Skeletal muscle tissue (tissue), 4 donors: ENCODE measurements around the gene FGF2. TPM values are rescaled to one million over a fixed set of nuclear protein-coding genes. Genes with fewer than 3 reads are reported as not detected.
"Not testable (repeated sequence)": the region's sequence is repeated elsewhere in the genome, so short reads cannot be mapped to it uniquely, and the experiment has no call there.

Experiments
- H3K27ac ChIP-seq: one replicate; pipeline ENCODE4 v1.7.0; 2013; ENCODE audit warnings: mild to moderate bottlenecking, low read depth, low read length, inconsistent platforms
- H3K27me3 ChIP-seq, 3 donors: one replicate each; pipeline ENCODE4 v1.7.0; 2013; ENCODE audit warnings: low read length in 3 of 3; ENCODE audit not compliant: control insufficient read depth in 3 of 3, insufficient read depth in 3 of 3
- H3K36me3 ChIP-seq, 3 donors: one replicate each; pipeline ENCODE4 v1.7.0; 2013; ENCODE audit warnings: low read length in 3 of 3; ENCODE audit not compliant: control insufficient read depth in 3 of 3, insufficient read depth in 3 of 3
- H3K4me1 ChIP-seq, 3 donors: one replicate each; pipeline ENCODE4 v1.7.0; 2013; ENCODE audit warnings: low read length in 3 of 3, mild to moderate bottlenecking in 3 of 3; ENCODE audit not compliant: control insufficient read depth in 3 of 3, insufficient read depth in 3 of 3
- H3K4me3 ChIP-seq, 3 donors: one replicate each; pipeline ENCODE4 v1.7.0; 2013; ENCODE audit warnings: low read length in 3 of 3
- H3K9ac ChIP-seq, 3 donors: one replicate each; pipeline ENCODE4 v1.7.0; 2013; ENCODE audit warnings: low read length in 3 of 3, mild to moderate bottlenecking in 3 of 3, moderate library complexity in 2 of 3, low read depth in 1 of 3
- H3K9me3 ChIP-seq, 3 donors: one replicate each; pipeline ENCODE4 v1.7.0; 2013; ENCODE audit warnings: low read length in 3 of 3; ENCODE audit not compliant: control insufficient read depth in 3 of 3
- total RNA-seq: library from RNA; depleted of rRNA; stranded (reverse); fragments of >200 nt; gene quantifications from one replicate; pipeline ENCODE4 v1.2.3, GENCODE V29; 2014
- donor health status: Osteomylitis.

FGF2 gene
- 8.4 TPM for total RNA-seq

- Histone ChIP-seq H3K36me3 (no peaks in the 10 kb centered on the region), H3K27ac (peak within 1 kb of the TSS; percentile 34), H3K4me1 (peaks cover 2 to 9% (median 8%) of the 10 kb centered on the region in 3 donors), H3K4me3 (peak within 1 kb of the TSS; percentile 75 to 79 (median 75)), H3K27me3 (peaks cover 12 to 23% (median 20%) of the 10 kb centered on the region in 3 donors), H3K9ac (peak within 1 kb of the TSS; percentile 35 to 73 (median 59)), H3K9me3 (no peaks in the 10 kb centered on the region)
Measured at GRCh38 chr4:122826553-122827257, at the start of gene FGF2. Gene FGF2 (plus strand): TSS chr4:122826831. CDS start chr4:122827175, 344 bp downstream.

DNA sequence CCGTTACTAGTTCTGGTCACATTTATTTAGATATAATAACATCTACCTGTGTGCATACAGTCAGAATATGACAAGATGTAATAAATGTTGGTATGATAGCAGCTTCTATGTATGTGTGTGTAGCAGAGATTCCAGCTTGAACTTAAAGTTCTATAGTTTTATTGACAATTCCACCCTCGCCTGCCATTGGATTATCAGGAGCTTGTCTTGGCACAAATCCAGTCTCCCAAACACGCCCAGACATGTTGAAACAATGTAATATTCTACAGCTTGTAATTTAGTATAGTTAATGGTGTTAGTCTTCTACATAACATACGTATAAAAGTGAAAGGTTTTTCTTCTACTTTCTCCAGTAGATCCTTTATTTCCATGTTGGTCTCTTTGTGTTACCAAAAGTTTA is 49.7 kb upstream of the FGF2 start:
- Histone ChIP-seq H3K27ac (no peak overlapping the region), H3K9ac (no peak overlapping the region), H3K4me1 (no peaks in the 10 kb centered on the region), H3K9me3 (no peaks in the 10 kb centered on the region), H3K36me3 (no peaks in the 10 kb centered on the region), H3K27me3 (no peaks in the 10 kb centered on the region), H3K4me3 (no peak overlapping the region)

DNA sequence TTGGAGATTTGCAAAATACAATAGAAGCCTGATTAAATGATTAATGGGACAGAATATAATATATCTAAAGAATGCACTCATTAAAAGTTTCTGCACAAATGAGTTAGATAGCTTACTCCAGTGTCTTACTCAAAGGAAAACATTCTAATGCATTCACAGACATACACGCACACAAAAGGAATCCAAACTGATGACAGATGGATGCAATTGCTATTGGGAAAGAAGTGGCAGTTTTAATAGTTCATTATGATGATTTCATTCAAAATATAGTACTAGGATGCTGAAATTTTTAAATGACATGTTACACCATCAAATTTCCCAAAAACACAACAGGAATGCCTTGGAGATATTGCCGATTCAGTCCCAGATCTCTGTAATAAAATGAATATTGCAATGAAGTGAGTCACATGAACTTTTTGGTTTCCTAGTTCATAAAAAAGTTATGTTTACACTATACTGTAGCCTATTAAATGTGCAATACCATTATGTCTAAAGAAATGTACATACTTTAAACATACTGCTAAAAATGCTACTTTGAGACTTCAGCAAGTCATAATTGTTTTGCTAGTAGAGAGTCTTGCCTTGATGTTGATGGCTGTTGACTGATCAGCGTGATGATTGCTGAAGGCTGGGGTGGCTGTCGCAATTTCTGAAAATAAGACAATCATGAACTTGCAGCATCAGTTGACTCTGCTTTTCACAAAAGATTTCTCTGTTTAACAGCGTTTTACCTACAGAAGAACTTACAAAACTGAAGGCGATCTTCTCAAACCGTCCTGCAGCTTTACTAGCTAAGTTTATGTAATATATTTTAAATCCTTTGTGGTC is 48.6 kb upstream of the FGF2 start:
- no peak overlapping the region for H3K9ac ChIP-seq

GRCh38 chr4:122781486-122781885 is 45.1 kb upstream of the FGF2 start:
- no peaks in the 10 kb centered on the region for H3K36me3 ChIP-seq
- peaks cover 6 to 8% (median 8%) of the 10 kb centered on the region in 3 donors for H3K4me1 ChIP-seq
- no peak overlapping the region for H3K27ac ChIP-seq
- no peaks in the 10 kb centered on the region for H3K27me3 ChIP-seq
- H3K9me3 ChIP-seq, result no peaks in the 10 kb centered on the region
- H3K9ac ChIP-seq, result no peak overlapping the region
- H3K4me3 ChIP-seq, result no peak overlapping the region

More for the DNA sequence above, 48.6 kb upstream of the FGF2 start:
- Histone ChIP-seq H3K4me1 (peaks cover 0 to under 1% (median 0%) of the 10 kb centered on the region in 3 donors), H3K27ac (no peak overlapping the region), H3K36me3 (no peaks in the 10 kb centered on the region), H3K4me3 (no peak overlapping the region), H3K9me3 (no peaks in the 10 kb centered on the region), H3K27me3 (no peaks in the 10 kb centered on the region)

DNA sequence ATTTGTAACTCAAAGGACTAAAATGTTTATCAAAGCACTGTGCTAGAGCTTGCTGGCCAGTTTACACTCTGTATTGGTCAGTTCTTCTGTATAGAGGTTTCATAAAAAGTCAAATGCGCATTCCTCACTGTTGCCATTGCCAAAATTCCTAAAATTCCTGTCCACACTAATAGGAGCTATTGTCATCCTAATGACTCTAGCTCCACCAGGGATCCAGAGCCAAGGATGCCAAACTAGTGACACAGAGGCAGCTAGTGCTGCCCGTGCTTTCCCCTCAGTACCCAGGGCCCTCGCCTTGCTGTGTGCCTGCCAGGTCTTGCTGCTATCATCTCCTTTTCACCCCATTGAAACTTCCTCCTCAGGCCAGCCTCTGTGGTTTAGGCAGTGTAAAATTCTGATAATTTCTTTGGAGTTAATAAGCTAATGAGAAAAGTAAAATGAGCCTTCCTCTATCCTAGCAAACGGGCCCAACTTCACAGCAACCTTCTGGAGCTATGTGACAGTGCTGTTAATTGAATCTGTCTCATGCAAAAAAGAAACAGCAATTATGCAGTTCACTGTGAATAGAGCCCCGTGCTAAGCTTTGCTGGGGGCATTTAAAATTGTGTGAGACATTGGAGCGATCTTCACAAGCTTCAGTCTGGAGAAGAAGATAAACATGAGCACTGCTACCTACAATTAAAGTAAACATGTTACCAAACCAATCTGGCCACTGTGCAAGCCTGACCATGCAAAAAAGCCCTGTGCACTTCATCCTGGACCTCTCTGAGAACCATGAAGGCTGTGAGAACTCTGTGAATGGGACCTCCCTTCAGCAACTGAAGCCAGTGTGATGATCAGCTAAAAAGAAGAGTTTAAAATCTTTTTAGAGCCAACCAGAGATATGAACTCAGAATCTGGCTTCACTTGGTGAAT is 43.1 kb upstream of the FGF2 start:
- no peaks in the 10 kb centered on the region for H3K9me3 ChIP-seq
- H3K4me1 ChIP-seq, result peaks cover 6 to 8% (median 8%) of the 10 kb centered on the region in 3 donors
- no peaks in the 10 kb centered on the region for H3K36me3 ChIP-seq
- H3K27me3 ChIP-seq, result no peaks in the 10 kb centered on the region
- no peak overlapping the region for H3K27ac ChIP-seq
- no peak overlapping the region for H3K9ac ChIP-seq
- peak overlapping the region in 1 of 3 donors; percentile 48 for H3K4me3 ChIP-seq

GRCh38 chr4:122784261-122784660 is 42.4 kb upstream of the FGF2 start:
- H3K9me3 ChIP-seq, result no peaks in the 10 kb centered on the region
- H3K27me3 ChIP-seq, result no peaks in the 10 kb centered on the region
- no peak overlapping the region for H3K27ac ChIP-seq
- H3K4me1 ChIP-seq, result peaks cover 6 to 8% (median 8%) of the 10 kb centered on the region in 3 donors
- no peak overlapping the region for H3K9ac ChIP-seq
- H3K36me3 ChIP-seq, result no peaks in the 10 kb centered on the region
- H3K4me3 ChIP-seq, result no peak overlapping the region

- Histone ChIP-seq H3K27ac (no peak overlapping the region), H3K4me3 (no peak overlapping the region), H3K9me3 (no peaks in the 10 kb centered on the region), H3K27me3 (no peaks in the 10 kb centered on the region), H3K9ac (no peak overlapping the region), H3K4me1 (peaks cover 6 to 8% (median 8%) of the 10 kb centered on the region in 3 donors), H3K36me3 (no peaks in the 10 kb centered on the region)
Measured at GRCh38 chr4:122785099-122785498, 41.5 kb upstream of the FGF2 start.

DNA sequence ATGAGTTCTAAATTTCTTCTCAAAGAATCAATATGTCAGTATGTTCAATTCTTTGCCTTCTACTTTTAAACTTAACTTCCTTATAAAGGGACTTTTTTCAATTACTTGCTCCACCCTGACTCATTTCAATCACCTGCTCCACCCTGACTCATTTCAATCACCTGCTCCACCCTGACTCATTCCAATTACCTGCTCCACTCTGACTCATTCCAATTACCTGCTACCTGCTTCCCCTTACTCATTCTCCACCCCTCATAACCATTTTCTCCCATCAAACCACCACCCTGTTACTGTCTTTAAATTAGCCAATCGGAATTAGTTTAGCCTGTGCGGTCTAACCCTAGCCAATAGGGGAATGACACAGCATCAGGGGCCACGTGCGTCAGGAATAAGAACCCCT is 40.3 kb upstream of the FGF2 start:
- not testable (repeated sequence) for H3K27ac ChIP-seq, H3K9ac ChIP-seq, H3K27me3 ChIP-seq, H3K4me1 ChIP-seq, H3K9me3 ChIP-seq, H3K4me3 ChIP-seq, H3K36me3 ChIP-seq

DNA sequence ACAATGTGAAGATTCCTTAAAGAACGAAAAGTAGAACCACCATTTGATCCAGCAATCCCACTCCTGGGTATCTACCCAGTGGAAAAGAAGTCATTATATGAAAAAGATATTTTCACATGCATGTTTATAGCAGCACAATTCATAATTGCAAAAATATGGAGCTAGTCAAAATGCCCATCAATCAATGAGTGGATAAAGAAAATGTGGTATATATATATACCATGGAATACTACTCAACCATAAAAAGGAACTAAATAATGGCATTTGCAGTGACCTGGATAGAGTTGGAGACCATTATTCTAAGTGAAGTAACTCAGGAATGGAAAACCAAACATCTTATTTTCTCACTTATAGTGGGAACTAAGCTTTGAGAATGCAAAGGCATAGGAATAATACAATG is 39.7 kb upstream of the FGF2 start:
- not testable (repeated sequence) for H3K9ac ChIP-seq, H3K27ac ChIP-seq, H3K4me3 ChIP-seq, H3K27me3 ChIP-seq, H3K9me3 ChIP-seq, H3K4me1 ChIP-seq, H3K36me3 ChIP-seq
